Adipocyte (in vitro differentiated cells): ENCODE results near the gene CD160.

ENCODE experiments used
- DNase-seq: peaks from one replicate; pipeline ENCODE4 v3.0.0-alpha.2; 2015; ENCODE audit warnings: low read depth
- H3K27me3 ChIP-seq: replicated peaks from 2 replicates; pipeline ENCODE4 v1.7.0; 2013; ENCODE audit warnings: mild to moderate bottlenecking, low read length, moderate library complexity; ENCODE audit not compliant: control insufficient read depth, insufficient read depth
- H3K36me3 ChIP-seq: 2 replicates; pipeline ENCODE4 v1.7.0; 2013; ENCODE audit warnings: low read length, mild to moderate bottlenecking, moderate library complexity; ENCODE audit not compliant: control insufficient read depth, insufficient read depth, severe bottlenecking
- H3K4me1 ChIP-seq: 2 replicates; pipeline ENCODE4 v1.7.0; 2013; ENCODE audit warnings: mild to moderate bottlenecking, low read length, moderate library complexity; ENCODE audit not compliant: control insufficient read depth, insufficient read depth
- H3K4me3 ChIP-seq: 2 replicates; pipeline ENCODE4 v1.7.0; 2013; ENCODE audit warnings: mild to moderate bottlenecking, low read length, moderate library complexity
- H3K9ac ChIP-seq: 2 replicates; pipeline ENCODE4 v1.7.0; 2013; ENCODE audit warnings: mild to moderate bottlenecking, low read length, moderate library complexity
- H3K9me3 ChIP-seq: 2 replicates; pipeline ENCODE4 v1.7.0; 2013; ENCODE audit warnings: mild to moderate bottlenecking, low read length, moderate library complexity; ENCODE audit not compliant: control insufficient read depth

CD160 gene

GRCh38 chr1:145695821-145696629 lies 23.3 kb upstream of the CD160 start:
- no peaks in the 10 kb centered on the region for H3K9me3 ChIP-seq
- no peak for DNase-seq
- H3K4me1 ChIP-seq = peaks cover 16% of the 10 kb centered on the region
- H3K9ac ChIP-seq = no peak overlapping the region
- no peaks in the 10 kb centered on the region for H3K36me3 ChIP-seq
- H3K4me3 ChIP-seq = no peak overlapping the region
- peaks cover 7% of the 10 kb centered on the region for H3K27me3 ChIP-seq

GRCh38 chr1:145696630-145696960 lies 22.7 kb upstream of the CD160 start:
- peaks cover 11% of the 10 kb centered on the region for H3K4me1 ChIP-seq

DNA sequence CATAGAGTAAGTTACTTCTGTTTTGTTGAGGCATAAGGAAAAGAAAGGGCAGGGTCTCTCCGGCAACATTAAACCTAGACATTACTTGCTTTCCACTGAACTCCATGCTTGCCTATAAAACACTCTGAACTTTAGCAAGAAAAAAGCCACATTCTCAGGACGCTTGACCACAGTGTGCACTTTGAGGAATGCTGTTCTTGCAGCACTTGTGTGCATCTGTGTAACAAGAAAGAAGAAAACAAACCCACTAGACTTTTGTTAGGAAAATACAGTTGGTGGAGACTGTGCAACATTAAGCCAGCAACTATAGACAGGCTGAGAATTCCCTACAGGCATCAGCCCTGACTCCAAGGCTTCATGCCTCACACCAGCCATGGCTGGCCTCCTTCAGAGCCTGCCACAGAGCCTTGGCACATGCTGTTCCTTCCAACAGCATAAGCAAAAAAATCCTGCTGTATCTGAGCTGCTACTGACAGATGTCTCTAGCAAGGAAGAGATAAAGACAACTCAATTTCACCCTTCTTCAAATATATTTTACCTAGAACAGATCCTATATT lies 17.9 kb upstream of the CD160 start:
- peaks cover 9% of the 10 kb centered on the region for H3K4me1 ChIP-seq
- H3K36me3 ChIP-seq = no peaks in the 10 kb centered on the region
- no peaks in the 10 kb centered on the region for H3K9me3 ChIP-seq
- H3K9ac ChIP-seq = no peak overlapping the region
- no peak overlapping the region for H3K4me3 ChIP-seq
- DNase-seq = peak; percentile 17
- peaks cover 11% of the 10 kb centered on the region for H3K27me3 ChIP-seq

More at GRCh38 chr1:145696630-145696960, 22.7 kb upstream of the CD160 start:
- H3K9ac ChIP-seq = no peak overlapping the region
- peaks cover 7% of the 10 kb centered on the region for H3K27me3 ChIP-seq
- no peaks in the 10 kb centered on the region for H3K9me3 ChIP-seq
- H3K4me3 ChIP-seq = no peak overlapping the region
- no peak for DNase-seq
- no peaks in the 10 kb centered on the region for H3K36me3 ChIP-seq

DNA sequence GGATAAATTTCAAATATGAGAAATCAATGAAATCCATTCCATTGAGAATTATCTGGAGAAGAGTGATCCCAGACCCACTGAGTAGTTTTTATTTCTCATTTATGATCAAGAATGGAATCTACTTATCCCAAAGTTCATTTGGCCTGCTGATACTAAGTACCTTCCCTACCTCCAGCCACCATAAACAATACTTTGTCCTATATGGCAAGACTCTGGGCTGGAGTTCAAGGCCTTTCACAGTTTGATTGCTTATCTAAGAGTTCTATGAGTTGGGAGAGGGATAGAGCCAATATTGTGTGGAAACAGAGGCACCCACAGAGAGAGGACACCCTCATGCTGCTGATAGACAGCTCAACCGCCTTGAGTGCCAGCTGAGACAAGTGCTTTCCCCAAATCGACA lies 17.2 kb upstream of the CD160 start:
- Histone ChIP-seq H3K27me3 (peaks cover 11% of the 10 kb centered on the region), H3K4me3 (no peak overlapping the region), H3K36me3 (no peaks in the 10 kb centered on the region), H3K4me1 (peaks cover 13% of the 10 kb centered on the region), H3K9me3 (no peaks in the 10 kb centered on the region), H3K9ac (no peak overlapping the region)
- DNase-seq = no peak

GRCh38 chr1:145702826-145703225 lies 16.5 kb upstream of the CD160 start:
- no peak overlapping the region for H3K4me3 ChIP-seq
- no peaks in the 10 kb centered on the region for H3K9me3 ChIP-seq
- no peak for DNase-seq
- H3K4me1 ChIP-seq = peaks cover 21% of the 10 kb centered on the region
- no peaks in the 10 kb centered on the region for H3K36me3 ChIP-seq
- H3K9ac ChIP-seq = no peak overlapping the region
- peaks cover 11% of the 10 kb centered on the region for H3K27me3 ChIP-seq

DNA sequence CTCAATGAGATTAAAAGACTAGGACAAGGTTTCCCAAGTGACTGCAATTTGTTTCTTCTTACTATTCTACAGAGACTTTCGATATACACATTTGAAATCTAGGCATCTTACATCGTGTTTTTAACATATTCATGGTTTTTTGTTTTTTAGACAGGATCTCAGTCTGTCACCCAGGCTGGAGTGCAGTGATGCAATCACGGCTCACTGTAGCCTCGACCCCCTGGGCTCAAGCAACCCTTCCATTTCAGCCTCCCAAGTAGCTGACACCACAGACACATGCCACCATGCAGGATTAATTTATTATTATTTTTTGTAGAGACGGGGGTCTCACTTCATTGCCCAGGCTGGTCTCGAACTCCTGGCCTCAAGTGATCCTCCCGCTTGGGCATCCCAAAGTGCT lies 13.7 kb upstream of the CD160 start:
- Histone ChIP-seq H3K9me3 (no peaks in the 10 kb centered on the region), H3K36me3 (no peaks in the 10 kb centered on the region), H3K4me3 (no peak overlapping the region), H3K4me1 (peaks cover 19% of the 10 kb centered on the region), H3K27me3 (peaks cover 4% of the 10 kb centered on the region), H3K9ac (no peak overlapping the region)
- no peak for DNase-seq

GRCh38 chr1:145706086-145706664 lies 13.1 kb upstream of the CD160 start:
- no peaks in the 10 kb centered on the region for H3K9me3 ChIP-seq
- DNase-seq = peak; percentile 53
- no peak overlapping the region for H3K4me3 ChIP-seq
- H3K36me3 ChIP-seq = no peaks in the 10 kb centered on the region
- no peak overlapping the region for H3K9ac ChIP-seq
- peaks cover 4% of the 10 kb centered on the region for H3K27me3 ChIP-seq
- peaks cover 19% of the 10 kb centered on the region for H3K4me1 ChIP-seq

DNA sequence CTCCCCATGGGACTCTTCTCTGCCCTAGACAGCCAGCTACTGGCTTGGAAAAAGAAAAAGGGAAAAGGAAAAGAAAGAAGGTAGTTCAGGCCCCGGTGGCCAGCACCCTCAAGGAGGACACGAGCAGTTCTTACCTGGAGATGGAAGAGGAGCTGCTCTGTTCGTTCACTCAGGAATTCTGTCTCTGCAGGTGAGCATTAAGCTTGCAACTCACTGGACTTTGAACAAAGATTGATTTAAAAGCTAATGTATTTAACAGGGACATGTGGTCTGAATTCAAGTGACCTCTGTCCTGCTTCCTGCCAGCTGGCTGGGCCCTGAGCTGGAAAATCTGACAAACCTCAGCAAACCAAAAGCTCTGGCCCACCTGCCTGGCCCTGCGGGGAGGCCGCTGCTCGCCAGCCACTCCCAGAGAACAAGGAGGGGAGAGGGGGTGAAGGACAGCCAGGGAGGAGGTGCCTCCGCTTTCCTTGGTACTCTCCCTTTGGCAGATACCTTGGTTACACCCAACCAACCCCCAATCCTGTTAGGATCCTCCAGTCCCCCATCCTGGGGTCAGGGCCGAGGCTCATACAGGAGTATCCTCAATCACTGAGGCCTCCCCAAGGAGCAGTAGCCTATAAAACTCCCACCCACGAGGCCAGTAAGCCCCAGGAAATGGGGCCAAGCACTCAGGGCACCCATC lies 12.0 kb upstream of the CD160 start, which contains the start of gene PDZK1:
PDZK1 (minus strand) TSS at position 186 of the 685 bp plus-strand sequence. CDS start 19,347 bp downstream, outside the sequence.
- peaks cover 4% of the 10 kb centered on the region for H3K27me3 ChIP-seq
- H3K9ac ChIP-seq = no peak within 1 kb of the TSS
- peaks cover 23% of the 10 kb centered on the region for H3K4me1 ChIP-seq
- no peaks in the 10 kb centered on the region for H3K36me3 ChIP-seq
- no peaks in the 10 kb centered on the region for H3K9me3 ChIP-seq
- no peak for DNase-seq
- H3K4me3 ChIP-seq = no peak within 1 kb of the TSS

GRCh38 chr1:145708063-145708462 lies 11.2 kb upstream of the CD160 start:
- peaks cover 23% of the 10 kb centered on the region for H3K4me1 ChIP-seq
- DNase-seq = no peak
- no peaks in the 10 kb centered on the region for H3K36me3 ChIP-seq

DNA sequence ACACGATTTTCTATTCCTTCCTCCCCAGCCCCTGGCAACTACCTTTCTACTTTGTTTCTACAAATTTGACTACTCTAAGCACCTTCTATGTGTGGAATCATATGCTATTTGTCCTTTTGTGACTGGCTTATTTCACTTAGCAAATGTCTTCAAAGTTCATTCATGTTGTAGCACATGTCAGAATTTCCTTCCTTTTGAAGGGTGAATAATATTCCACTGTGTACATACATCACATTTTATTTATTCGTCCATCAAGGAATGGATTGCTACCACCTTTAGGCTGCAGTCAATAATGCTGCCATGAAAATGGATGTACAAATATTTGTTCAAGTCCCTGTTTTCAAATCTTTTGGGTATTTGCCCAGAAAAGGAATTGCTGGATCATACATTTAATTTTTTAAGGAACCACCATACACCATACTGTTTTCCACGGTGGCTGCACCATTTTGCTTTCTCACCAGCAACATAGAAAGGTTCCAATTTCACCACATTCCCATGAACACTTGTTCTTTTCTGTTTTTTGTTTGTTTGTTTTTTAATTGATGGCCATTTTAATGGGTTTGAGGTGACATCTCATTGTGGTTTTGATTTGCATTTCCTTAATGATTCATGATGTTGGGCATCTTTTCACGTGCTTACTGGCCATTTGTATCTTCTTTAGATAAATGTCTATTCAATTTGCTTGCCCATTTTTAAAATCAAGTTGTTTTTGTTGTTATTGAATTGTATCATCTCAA lies 8.8 kb upstream of the CD160 start:
- Histone ChIP-seq H3K4me3 (no peak overlapping the region), H3K9ac (no peak overlapping the region), H3K9me3 (no peaks in the 10 kb centered on the region), H3K36me3 (no peaks in the 10 kb centered on the region), H3K27me3 (no peaks in the 10 kb centered on the region), H3K4me1 (peaks cover 23% of the 10 kb centered on the region)
- DNase-seq = no peak

More at GRCh38 chr1:145708063-145708462, 11.2 kb upstream of the CD160 start:
- Histone ChIP-seq H3K4me3 (no peak overlapping the region), H3K9ac (no peak overlapping the region), H3K9me3 (no peaks in the 10 kb centered on the region), H3K27me3 (peaks cover 4% of the 10 kb centered on the region)
